Pancreas (tissue), 10 donors: Measurements from ENCODE around the gene LAMB2. TPM values are rescaled to one million over a fixed set of nuclear protein-coding genes. Genes with fewer than 3 reads are reported as not detected.

Experiments
- ATAC-seq, 4 donors: fragments of 200-7000 bp; cut with Tn5 transposase; one replicate each; pipeline versions ENCODE4 v1.8.0 to v1.9.1; 2020; ENCODE audit warnings: mild to moderate bottlenecking in 4 of 4, moderate library complexity in 4 of 4
- DNase-seq, 6 donors: peaks; one replicate each; pipeline ENCODE4 v3.0.0-alpha.2; 2020
- FAIRE-seq: peaks from 2 replicates; lab custom pipeline; 2012; peaks lifted over from hg19 to GRCh38; lab: Jason Lieb, UNC
- H3K27ac ChIP-seq, 4 donors: fragments of 200-600 bp; sonication (generic); 1 replicate in 3 of 4; 2 replicates in 1 of 4; pipeline versions ENCODE4 v1.5.0 to v1.8.0; 2020
- H3K27me3 ChIP-seq, 4 donors: fragments of 200-600 bp; one replicate each; pipeline ENCODE4 v1.8.0; 2021
- H3K36me3 ChIP-seq, 3 donors: fragments of 200-600 bp; sonication (generic) in 1 of 3; one replicate each; pipeline versions ENCODE4 v1.5.0 to v1.8.0; 2020 to 2021
- H3K4me1 ChIP-seq, 3 donors: fragments of 200-600 bp; one replicate each; pipeline ENCODE4 v1.8.0; 2021
- H3K4me3 ChIP-seq, 4 donors: fragments of 200-600 bp; sonication (generic) in 2 of 4; one replicate each; pipeline versions ENCODE4 v1.5.0 to v1.8.0; 2020 to 2021
- H3K9me3 ChIP-seq, 4 donors: fragments of 200-600 bp; one replicate each; pipeline ENCODE4 v1.8.0; 2021
- CTCF ChIP-seq, 4 donors: fragments of 200-600 bp; sonication (generic) in 3 of 4; IDR thresholded peaks; one replicate each; pipeline versions ENCODE4 v1.5.0 to v1.8.0; 2021; ENCODE audit warnings: antibody characterized with exemption in 4 of 4
- WGBS, 2 donors: extraction: QIAGEN DNeasy Blood & Tissue Kit; methylation state at CpG; one replicate each; pipeline ENCODE4 v1.1.7; 2013; 5-methylcytosine and 5-hydroxymethylcytosine counted together
- intact Hi-C, 3 donors: fragments of 100-400 bp; cut with DNase I; formaldehyde crosslinking; loops; one replicate each; pipeline versions ENCODE4 v1.11.1 to v1.14.2; 2022
- polyA plus RNA-seq, 2 donors: library from polyadenylated mRNA; stranded (reverse); fragments of 200-250 nt; gene quantifications; one replicate each; pipeline ENCODE4 v1.2.3, GENCODE V29; 2013
- total RNA-seq, 6 donors: library from RNA; stranded (reverse); fragmentation: NEBNext Ultra II Directional in 4 of 6; extraction: Animal tissue kit (Norgen Biotek cat#: 25700) in 4 of 6; gene quantifications; one replicate each; pipeline versions ENCODE4 v1.2.1 to v1.2.4, GENCODE V29; 2021 to 2023
- donor health status: healthy with polysubstance abuse.
- donor health status: DM: no; HTN: no; CAD: no; lungs with moderate emphysema.
- donor health status: DM: no; HTN: no; CAD: no.
- donor health status: control.
- donor health status: control.
- donor health status: Bipolar disorder and iron deficiency.
- donor health status: DM: yes; HTN: yes; CAD: no.
- donor health status: DM: no; HTN: no; CAD: no.
- donor health status: DM: no; HTN: no; CAD: no.
- donor health status: DM: yes; HTN: yes; CAD: no.

The LAMB2 gene
- total and polyA plus RNA-seq, 8 donors: 74.4 to 483 (median 99.3) TPM

GRCh38 chr3:49165771-49166751 is 33.2 kb upstream of the LAMB2 start, which contains the start of gene CCDC71:
TSS of gene CCDC71 (minus strand) at chr3:49166331. CDS start at chr3:49164208, 2,123 bp downstream.
- 3 to 4% methylated on average over 51 to 69 of the region's 69 CpGs for WGBS, 2 donors
- Histone ChIP-seq H3K27ac (peak within 1 kb of the TSS; percentile 27 to 66 (median 64)), H3K4me1 (peaks cover 0 to 12% (median 5%) of the 10 kb centered on the region in 3 donors), H3K4me3 (peak within 1 kb of the TSS; percentile 88 to 97 (median 94)), H3K36me3 (peaks cover 0 to 9% (median 0%) of the 10 kb centered on the region in 3 donors), H3K9me3 (no peaks in the 10 kb centered on the region), H3K27me3 (no peaks in the 10 kb centered on the region)
- TF ChIP-seq CTCF (IDR thresholded peaks at IDR 0.05): no peak
- DNase-seq: peak; percentile 61 to 89 (median 74)
- peak; percentile 79 to 91 (median 82) for ATAC-seq
- intact Hi-C loops: no loop called here
- no peak for FAIRE-seq

GRCh38 chr3:49164983-49165720 is 32.3 kb upstream of the LAMB2 start:
- Histone ChIP-seq H3K4me1 (peaks cover 0 to 7% (median 0%) of the 10 kb centered on the region in 3 donors), H3K36me3 (peaks cover 0 to 9% (median 0%) of the 10 kb centered on the region in 3 donors), H3K27ac (peak overlapping the region in 1 of 4 donors; percentile 63), H3K4me3 (peak overlapping the region; percentile 88 to 97 (median 94)), H3K27me3 (no peaks in the 10 kb centered on the region), H3K9me3 (no peaks in the 10 kb centered on the region)
- no peak for TF ChIP-seq CTCF (IDR thresholded peaks at IDR 0.05)
- intact Hi-C loops: no loop called here
- 25 to 28% methylated on average over 6 of the region's 6 CpGs for WGBS, 2 donors
- ATAC-seq: no peak
- no peak for DNase-seq
- FAIRE-seq: no peak

GRCh38 chr3:49163609-49164008 is 30.8 kb upstream of the LAMB2 start:
- Histone ChIP-seq H3K27me3 (no peaks in the 10 kb centered on the region), H3K27ac (no peak overlapping the region), H3K4me3 (no peak overlapping the region), H3K36me3 (peaks cover 0 to 9% (median 0%) of the 10 kb centered on the region in 3 donors), H3K9me3 (no peaks in the 10 kb centered on the region), H3K4me1 (peaks cover 0 to 7% (median 0%) of the 10 kb centered on the region in 3 donors)
- intact Hi-C loops: no loop called here
- no peak for ATAC-seq
- DNase-seq: no peak
- 91 to 94% methylated on average over 8 of the region's 8 CpGs for WGBS, 2 donors
- TF ChIP-seq CTCF (IDR thresholded peaks at IDR 0.05): no peak
- FAIRE-seq: no peak

GRCh38 chr3:49162751-49163419 is 30.0 kb upstream of the LAMB2 start:
- intact Hi-C loops: no loop called here
- Histone ChIP-seq H3K4me1 (peaks cover 0 to 7% (median 0%) of the 10 kb centered on the region in 3 donors), H3K36me3 (peaks cover 0 to 9% (median 0%) of the 10 kb centered on the region in 3 donors), H3K27ac (no peak overlapping the region), H3K4me3 (no peak overlapping the region), H3K9me3 (no peaks in the 10 kb centered on the region), H3K27me3 (no peaks in the 10 kb centered on the region)
- FAIRE-seq (no peak), DNase-seq (no peak), ATAC-seq (no peak)
- TF ChIP-seq CTCF (IDR thresholded peaks at IDR 0.05): no peak
- WGBS, 2 donors: 91 to 96% methylated on average over 21 of the region's 21 CpGs
